Nephron progenitor cell (in vitro differentiated cells): ENCODE results near the gene SPRED2.
A peak's percentile ranks its signal among the peaks of the same experiment; 100 is the strongest.

Experiments
- DNase-seq: peaks from one replicate; pipeline ENCODE4 v3.0.0; 2021
- H3K27ac Mint-ChIP-seq: 2 replicates; pipeline ENCODE4 v1.8.0; 2021; ENCODE audit warnings: mild to moderate bottlenecking, moderate library complexity, mixed read lengths
- H3K27me3 Mint-ChIP-seq: 2 replicates; pipeline ENCODE4 v1.8.0; 2021; ENCODE audit warnings: mild to moderate bottlenecking, low read depth, mixed read lengths; ENCODE audit not compliant: poor library complexity
- H3K36me3 Mint-ChIP-seq: 2 replicates; pipeline ENCODE4 v1.8.0; 2021; ENCODE audit warnings: low read depth, mixed read lengths
- H3K4me1 Mint-ChIP-seq: 2 replicates; pipeline ENCODE4 v1.8.0; 2021; ENCODE audit warnings: mixed read lengths
- H3K4me3 Mint-ChIP-seq: 2 replicates; pipeline ENCODE4 v1.8.0; 2021; ENCODE audit warnings: mild to moderate bottlenecking, moderate library complexity, mixed read lengths
- H3K9me3 Mint-ChIP-seq: 2 replicates; pipeline ENCODE4 v1.8.0; 2021; ENCODE audit warnings: mild to moderate bottlenecking, moderate library complexity, mixed read lengths
- TF ChIP-seq, protein P1 (sequence below): fragments of 200-600 bp; sonication (generic); IDR thresholded peaks from 2 replicates; pipeline ENCODE4 v1.5.0; 2021; ENCODE audit warnings: antibody characterized with exemption

SPRED2 gene

GRCh38 chr2:65314801-65315441, 117.5 kb downstream of the SPRED2 start:
- Mint-ChIP-seq H3K4me1 (peaks cover 29% of the 10 kb centered on the region), H3K27me3 (no peaks in the 10 kb centered on the region), H3K36me3 (peaks cover 88% of the 10 kb centered on the region), H3K27ac (no peak overlapping the region), H3K9me3 (no peaks in the 10 kb centered on the region), H3K4me3 (no peak overlapping the region)
- DNase-seq: no peak
- TF ChIP-seq, protein P1, sequence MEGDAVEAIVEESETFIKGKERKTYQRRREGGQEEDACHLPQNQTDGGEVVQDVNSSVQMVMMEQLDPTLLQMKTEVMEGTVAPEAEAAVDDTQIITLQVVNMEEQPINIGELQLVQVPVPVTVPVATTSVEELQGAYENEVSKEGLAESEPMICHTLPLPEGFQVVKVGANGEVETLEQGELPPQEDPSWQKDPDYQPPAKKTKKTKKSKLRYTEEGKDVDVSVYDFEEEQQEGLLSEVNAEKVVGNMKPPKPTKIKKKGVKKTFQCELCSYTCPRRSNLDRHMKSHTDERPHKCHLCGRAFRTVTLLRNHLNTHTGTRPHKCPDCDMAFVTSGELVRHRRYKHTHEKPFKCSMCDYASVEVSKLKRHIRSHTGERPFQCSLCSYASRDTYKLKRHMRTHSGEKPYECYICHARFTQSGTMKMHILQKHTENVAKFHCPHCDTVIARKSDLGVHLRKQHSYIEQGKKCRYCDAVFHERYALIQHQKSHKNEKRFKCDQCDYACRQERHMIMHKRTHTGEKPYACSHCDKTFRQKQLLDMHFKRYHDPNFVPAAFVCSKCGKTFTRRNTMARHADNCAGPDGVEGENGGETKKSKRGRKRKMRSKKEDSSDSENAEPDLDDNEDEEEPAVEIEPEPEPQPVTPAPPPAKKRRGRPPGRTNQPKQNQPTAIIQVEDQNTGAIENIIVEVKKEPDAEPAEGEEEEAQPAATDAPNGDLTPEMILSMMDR: no peak

- TF ChIP-seq, protein P1: no peak
- no peak for DNase-seq
- H3K4me3 Mint-ChIP-seq: no peak overlapping the region
- H3K27ac Mint-ChIP-seq: peak overlapping the region; percentile 79
- no peaks in the 10 kb centered on the region for H3K9me3 Mint-ChIP-seq
- no peaks in the 10 kb centered on the region for H3K27me3 Mint-ChIP-seq
- H3K36me3 Mint-ChIP-seq: peaks cover 88% of the 10 kb centered on the region
- H3K4me1 Mint-ChIP-seq: peaks cover 31% of the 10 kb centered on the region
These were observed 118.5 kb downstream of the SPRED2 start for GRCh38 chr2:65313954-65314256.

- Mint-ChIP-seq H3K27ac (peak overlapping the region; percentile 77), H3K36me3 (peaks cover 86% of the 10 kb centered on the region), H3K4me3 (no peak overlapping the region), H3K27me3 (no peaks in the 10 kb centered on the region), H3K4me1 (peaks cover 28% of the 10 kb centered on the region), H3K9me3 (no peaks in the 10 kb centered on the region)
- TF ChIP-seq, protein P1: no peak
- no peak for DNase-seq
These were observed 119.1 kb downstream of the SPRED2 start for GRCh38 chr2:65313126-65313953.

DNA sequence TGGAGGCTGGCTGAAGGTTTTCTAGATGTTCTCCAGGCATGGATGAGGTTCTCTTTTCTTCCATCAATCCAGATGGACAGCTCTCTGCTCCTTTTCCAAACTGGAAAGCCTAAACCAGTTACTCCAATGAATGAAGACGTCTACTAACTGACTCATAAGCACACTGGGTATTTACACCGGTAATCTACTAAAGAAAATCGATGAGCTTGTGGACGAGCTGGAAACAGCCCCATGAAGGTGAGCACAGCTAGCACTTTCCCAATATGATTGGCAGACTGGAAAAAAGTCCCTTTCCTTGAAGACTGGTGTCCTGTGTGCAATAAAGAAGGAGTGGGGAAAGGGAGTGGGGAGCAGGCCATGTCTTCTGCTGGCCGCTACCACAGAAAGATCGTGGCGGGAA, 120.8 kb downstream of the SPRED2 start:
- Mint-ChIP-seq H3K4me1 (peaks cover 18% of the 10 kb centered on the region), H3K4me3 (no peak overlapping the region), H3K36me3 (peaks cover 84% of the 10 kb centered on the region), H3K27me3 (no peaks in the 10 kb centered on the region), H3K9me3 (no peaks in the 10 kb centered on the region), H3K27ac (peak overlapping the region; percentile 47)
- DNase-seq: no peak
- TF ChIP-seq, protein P1: no peak

DNA sequence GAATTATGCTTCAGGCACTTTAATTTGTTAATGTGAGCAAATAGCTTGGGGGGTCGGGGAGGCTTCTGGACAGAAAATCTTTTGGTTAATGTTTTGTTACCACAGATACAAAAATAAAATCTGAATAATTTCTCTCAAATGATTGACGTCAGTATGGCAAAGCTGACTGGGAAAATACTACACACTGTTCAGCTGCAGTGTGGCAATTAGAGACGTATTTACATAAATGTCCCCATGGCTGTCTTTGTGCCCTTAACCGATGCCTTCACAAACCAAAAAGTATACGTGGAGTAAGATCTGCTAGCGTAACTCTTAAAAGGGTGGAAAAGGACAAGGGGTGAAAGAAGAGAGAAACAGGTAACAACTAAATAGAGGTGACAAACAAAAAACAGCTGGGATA, 121.3 kb downstream of the SPRED2 start:
- Mint-ChIP-seq H3K4me1 (peaks cover 18% of the 10 kb centered on the region), H3K36me3 (peaks cover 84% of the 10 kb centered on the region), H3K4me3 (no peak overlapping the region), H3K27me3 (no peaks in the 10 kb centered on the region), H3K27ac (peak overlapping the region; percentile 25), H3K9me3 (no peaks in the 10 kb centered on the region)
- no peak for DNase-seq
- TF ChIP-seq, protein P1: no peak
